Neuron (in vitro differentiated cells): Measurements from ENCODE around the gene RAB4B.
"Not testable (repeated sequence)": the region's sequence is repeated elsewhere in the genome, so short reads cannot be mapped to it uniquely, and the experiment has no call there.

ENCODE experiments used
- H2AFZ ChIP-seq: one replicate; pipeline ENCODE4 v1.6.1; 2013; ENCODE audit warnings: low read depth, mild to moderate bottlenecking, inconsistent platforms, low read length, moderate library complexity
- H3K27me3 ChIP-seq: one replicate; pipeline ENCODE4 v1.6.1; 2013; ENCODE audit warnings: low read length; ENCODE audit not compliant: insufficient read depth
- H3K36me3 ChIP-seq: one replicate; pipeline ENCODE4 v1.6.1; 2013; ENCODE audit warnings: low read length; ENCODE audit not compliant: insufficient read depth
- H3K4me1 ChIP-seq: one replicate; pipeline ENCODE4 v1.6.1; 2013; ENCODE audit warnings: low read length; ENCODE audit not compliant: insufficient read depth
- H3K4me3 ChIP-seq: 2 replicates; pipeline ENCODE4 v1.5.1; 2013; ENCODE audit warnings: mild to moderate bottlenecking, low read length, moderate library complexity
- H3K9me3 ChIP-seq: one replicate; pipeline ENCODE4 v1.6.1; 2013; ENCODE audit warnings: low read length

The RAB4B gene

GRCh38 chr19:40831502-40832430 lies 53.7 kb downstream of the RAB4B start:
- Histone ChIP-seq H3K4me3 (no peak overlapping the region), H3K4me1 (peaks cover 2% of the 10 kb centered on the region), H3K27me3 (no peaks in the 10 kb centered on the region), H3K9me3 (no peaks in the 10 kb centered on the region), H3K36me3 (peaks cover 11% of the 10 kb centered on the region), H2AFZ (no peak overlapping the region)

- H3K9me3 ChIP-seq, H3K36me3 ChIP-seq, H3K4me1 ChIP-seq, H3K4me3 ChIP-seq, H3K27me3 ChIP-seq, H2AFZ ChIP-seq: not testable (repeated sequence)
Measured at GRCh38 chr19:40832431-40832790, 54.4 kb downstream of the RAB4B start.

- not testable (repeated sequence) for H2AFZ ChIP-seq, H3K4me1 ChIP-seq, H3K9me3 ChIP-seq, H3K36me3 ChIP-seq, H3K4me3 ChIP-seq, H3K27me3 ChIP-seq
Measured at GRCh38 chr19:40833728-40834533, 55.9 kb downstream of the RAB4B start.

GRCh38 chr19:40836754-40837429 lies 58.8 kb downstream of the RAB4B start:
- H2AFZ ChIP-seq, result no peak overlapping the region
- H3K4me3 ChIP-seq, result no peak overlapping the region
- H3K27me3 ChIP-seq, result no peaks in the 10 kb centered on the region
- peaks cover 2% of the 10 kb centered on the region for H3K4me1 ChIP-seq
- H3K36me3 ChIP-seq, result no peaks in the 10 kb centered on the region
- no peaks in the 10 kb centered on the region for H3K9me3 ChIP-seq

- H3K4me1 ChIP-seq, H3K4me3 ChIP-seq, H3K27me3 ChIP-seq, H3K9me3 ChIP-seq, H3K36me3 ChIP-seq, H2AFZ ChIP-seq: not testable (repeated sequence)
Measured at GRCh38 chr19:40838477-40838876, 60.4 kb downstream of the RAB4B start.

- peaks cover 11% of the 10 kb centered on the region for H3K27me3 ChIP-seq
- not testable (repeated sequence) for H3K9me3 ChIP-seq, H3K4me1 ChIP-seq, H2AFZ ChIP-seq, H3K4me3 ChIP-seq, H3K36me3 ChIP-seq
Measured at GRCh38 chr19:40842012-40842411, 64.0 kb downstream of the RAB4B start.

- H2AFZ ChIP-seq, H3K4me3 ChIP-seq, H3K4me1 ChIP-seq, H3K9me3 ChIP-seq, H3K36me3 ChIP-seq: not testable (repeated sequence)
- H3K27me3 ChIP-seq, result peaks cover 11% of the 10 kb centered on the region
Measured at GRCh38 chr19:40842997-40843652, 65.1 kb downstream of the RAB4B start.

- H2AFZ ChIP-seq, H3K4me1 ChIP-seq, H3K9me3 ChIP-seq, H3K4me3 ChIP-seq, H3K36me3 ChIP-seq: not testable (repeated sequence)
- peaks cover 11% of the 10 kb centered on the region for H3K27me3 ChIP-seq
Measured at GRCh38 chr19:40843653-40844052, 65.6 kb downstream of the RAB4B start.
